Brain microvascular endothelial cell (primary cell): ENCODE results near the gene GALNT9.

Source experiments
- DNase-seq: peaks from one replicate; pipeline ENCODE4 v3.0.0-alpha.2; 2020
- H3K27ac ChIP-seq: fragments of 250-450 bp; sonication (Bioruptor Pico); 2 replicates; pipeline ENCODE4 v1.5.1; 2020; ENCODE audit warnings: mild to moderate bottlenecking, moderate library complexity
- H3K27me3 ChIP-seq: fragments of 250-450 bp; sonication (Bioruptor Pico); replicated peaks from 2 replicates; pipeline ENCODE4 v1.5.1; 2020; ENCODE audit warnings: mild to moderate bottlenecking
- H3K36me3 ChIP-seq: fragments of 250-450 bp; sonication (Bioruptor Pico); replicated peaks from 2 replicates; pipeline ENCODE4 v1.5.1; 2020; ENCODE audit warnings: mild to moderate bottlenecking
- H3K4me3 ChIP-seq: 2 replicates; pipeline ENCODE4 v1.5.1; 2011; ENCODE audit warnings: low read depth, mild to moderate bottlenecking, control low read depth, low read length, moderate library complexity
- CTCF ChIP-seq: IDR thresholded peaks from 2 replicates; pipeline ENCODE4 v1.5.1; 2011; ENCODE audit warnings: low read depth, mild to moderate bottlenecking, moderate library complexity, low read length, control low read depth, inconsistent platforms; ENCODE audit errors: missing control alignments
- in situ Hi-C: cut with HindIII; loops from 2 replicates; pipeline ENCODE4 v1.10.0; 2017; ENCODE audit warnings: low sequenced_read_pairs, low pct_ligation_motif_present

GALNT9 gene

GRCh38 chr12:132147423-132148367, 181.7 kb downstream of the GALNT9 start:
- H3K27ac ChIP-seq = no peak overlapping the region
- H3K27me3 ChIP-seq = no peaks in the 10 kb centered on the region
- TF ChIP-seq CTCF = no peak
- peaks cover 5% of the 10 kb centered on the region for H3K36me3 ChIP-seq
- H3K4me3 ChIP-seq = no peak overlapping the region
- in situ Hi-C loops = no loop called here
- no peak for DNase-seq

- in situ Hi-C loops = no loop called here
- Histone ChIP-seq H3K4me3 (no peak overlapping the region), H3K36me3 (peaks cover 6% of the 10 kb centered on the region), H3K27me3 (no peaks in the 10 kb centered on the region), H3K27ac (no peak overlapping the region)
- no peak for TF ChIP-seq CTCF
- no peak for DNase-seq
These were observed 182.5 kb downstream of the GALNT9 start for GRCh38 chr12:132146772-132147422.
